K562 (cell line): ENCODE data around the gene CFAP54. TPM values are rescaled to one million over a fixed set of nuclear protein-coding genes. Genes with fewer than 3 reads are reported as not detected.

Experiments
- C11orf30 ChIP-seq: fragments of 450-650 bp; IDR thresholded peaks from 2 replicates; pipeline ENCODE4 v1.6.1; 2016; ENCODE audit warnings: low read depth, mild to moderate bottlenecking
- CEBPB ChIP-seq: fragments of 450-650 bp; IDR thresholded peaks from 2 replicates; pipeline ENCODE4 v1.6.1; 2016; ENCODE audit warnings: missing genetic modification characterization, missing compliant biosample characterization
- PPARD ChIP-seq: fragments of 250-450 bp; sonication (Bioruptor Pico); IDR thresholded peaks from 2 replicates; pipeline ENCODE4 v1.8.0; 2022; ENCODE audit warnings: inconsistent platforms, mild to moderate bottlenecking, moderate library complexity
- SIN3B ChIP-seq: fragments of 450-650 bp; IDR thresholded peaks from 2 replicates; pipeline ENCODE4 v1.6.1; 2017; ENCODE audit warnings: low read depth, mild to moderate bottlenecking, moderate library complexity
- TBL1XR1 ChIP-seq, 2 experiments: IDR thresholded peaks; 2 replicates each; pipeline ENCODE4 v1.6.1; 2012; ENCODE audit warnings: improper control_type of control experiment in 2 of 2, low read length in 2 of 2, mild to moderate bottlenecking in 1 of 2
- ZFX ChIP-seq: sonication (generic); formaldehyde crosslinking; IDR thresholded peaks from 2 replicates; pipeline ENCODE4 v1.8.0; 2022; ENCODE audit warnings: mild to moderate bottlenecking, missing genetic modification reagents, moderate library complexity
- ZNF146 ChIP-seq: IDR thresholded peaks from one replicate; pipeline ENCODE4 v1.6.1; 2018; ENCODE audit warnings: missing compliant biosample characterization; ENCODE audit not compliant: unreplicated experiment
- polyA plus RNA-seq, 8 experiments: library from polyadenylated mRNA; depleted of rRNA in 4 of 8; stranded (reverse) in 5 of 8; unstranded in 3 of 8; fragments of >200 nt; fragmentation: Nextera tagmentation in 2 of 8; fragmentation: Illumina TruSeq in 1 of 8; extraction: Ambion mirVana in 2 of 8; extraction: Trizol in 1 of 8; gene quantifications; 2 replicates each; pipeline versions ENCODE4 v1.2.1 to v1.2.3, GENCODE V29; 2011 to 2014; ENCODE audit warnings: inconsistent platforms in 1 of 8, missing spikeins in 1 of 8
- total RNA-seq, 7 experiments: library from RNA; depleted of rRNA in 6 of 7; stranded (reverse); fragments of >200 nt in 6 of 7; fragmentation: Illumina TruSeq in 2 of 7; extraction: Trizol in 2 of 7; gene quantifications; 2 replicates each; pipeline versions ENCODE4 v1.2.1 to v1.2.3, GENCODE V29; 2011 to 2021; ENCODE audit warnings: low replicate concordance in 1 of 7
- TF ChIP-seq, protein P1 (sequence below): fragments of 450-650 bp; IDR thresholded peaks from 2 replicates; pipeline ENCODE4 v1.6.1; 2016; ENCODE audit warnings: low read depth
- TF ChIP-seq, protein P2 (sequence below): fragments of 250-450 bp; sonication (Bioruptor Pico); IDR thresholded peaks from 2 replicates; pipeline ENCODE4 v1.6.1; 2021; ENCODE audit warnings: mild to moderate bottlenecking
- TF ChIP-seq, protein P3 (sequence below): fragments of 250-450 bp; sonication (Bioruptor Pico); IDR thresholded peaks from 2 replicates; pipeline ENCODE4 v1.4.0; 2020; ENCODE audit warnings: borderline replicate concordance
- TF ChIP-seq, protein P4 (sequence below): fragments of 450-650 bp; formaldehyde crosslinking; IDR thresholded peaks from 2 replicates; pipeline ENCODE4 v1.4.0; 2020; ENCODE audit warnings: mild to moderate bottlenecking, moderate library complexity

CFAP54 gene
- total and polyA plus RNA-seq, 9 of the 15 experiments (the other 6 are each of a cell fraction or from before 2014, with no cell fraction given): 0.03 to 0.23 (median 0.10) TPM; not detected in 3

DNA sequence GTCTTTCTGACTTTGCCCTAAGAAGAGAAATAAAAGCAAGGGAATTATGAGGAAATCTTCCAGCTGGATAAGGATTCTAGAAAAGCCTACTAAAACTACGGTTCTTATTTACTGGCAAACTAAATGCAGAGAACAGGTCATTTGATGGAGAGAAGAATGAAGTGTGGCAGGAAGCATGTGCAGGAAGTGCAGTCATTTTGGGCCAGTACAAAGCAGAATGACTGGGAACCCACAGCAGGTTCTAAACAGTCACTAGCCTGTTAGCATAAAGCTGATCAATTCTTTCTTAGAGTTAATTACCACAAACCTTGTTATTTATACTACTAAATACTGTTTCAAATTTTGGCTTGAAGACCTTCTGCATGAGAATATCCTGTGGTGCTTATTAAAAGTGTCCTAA is 36.7 kb downstream of the CFAP54 start (continued):
- TF ChIP-seq C11orf30 (no peak), TBL1XR1 (IDR thresholded peaks at IDR 0.05; ENCODE audit: low read length in 2 of 2) (no peak), PPARD (CRISPR knock-in tag) (no peak), ZFX (CRISPR knock-in tag) (no peak), SIN3B (no peak), CEBPB (tag) (no peak), ZNF146 (no peak)
- TF ChIP-seq, protein P1, sequence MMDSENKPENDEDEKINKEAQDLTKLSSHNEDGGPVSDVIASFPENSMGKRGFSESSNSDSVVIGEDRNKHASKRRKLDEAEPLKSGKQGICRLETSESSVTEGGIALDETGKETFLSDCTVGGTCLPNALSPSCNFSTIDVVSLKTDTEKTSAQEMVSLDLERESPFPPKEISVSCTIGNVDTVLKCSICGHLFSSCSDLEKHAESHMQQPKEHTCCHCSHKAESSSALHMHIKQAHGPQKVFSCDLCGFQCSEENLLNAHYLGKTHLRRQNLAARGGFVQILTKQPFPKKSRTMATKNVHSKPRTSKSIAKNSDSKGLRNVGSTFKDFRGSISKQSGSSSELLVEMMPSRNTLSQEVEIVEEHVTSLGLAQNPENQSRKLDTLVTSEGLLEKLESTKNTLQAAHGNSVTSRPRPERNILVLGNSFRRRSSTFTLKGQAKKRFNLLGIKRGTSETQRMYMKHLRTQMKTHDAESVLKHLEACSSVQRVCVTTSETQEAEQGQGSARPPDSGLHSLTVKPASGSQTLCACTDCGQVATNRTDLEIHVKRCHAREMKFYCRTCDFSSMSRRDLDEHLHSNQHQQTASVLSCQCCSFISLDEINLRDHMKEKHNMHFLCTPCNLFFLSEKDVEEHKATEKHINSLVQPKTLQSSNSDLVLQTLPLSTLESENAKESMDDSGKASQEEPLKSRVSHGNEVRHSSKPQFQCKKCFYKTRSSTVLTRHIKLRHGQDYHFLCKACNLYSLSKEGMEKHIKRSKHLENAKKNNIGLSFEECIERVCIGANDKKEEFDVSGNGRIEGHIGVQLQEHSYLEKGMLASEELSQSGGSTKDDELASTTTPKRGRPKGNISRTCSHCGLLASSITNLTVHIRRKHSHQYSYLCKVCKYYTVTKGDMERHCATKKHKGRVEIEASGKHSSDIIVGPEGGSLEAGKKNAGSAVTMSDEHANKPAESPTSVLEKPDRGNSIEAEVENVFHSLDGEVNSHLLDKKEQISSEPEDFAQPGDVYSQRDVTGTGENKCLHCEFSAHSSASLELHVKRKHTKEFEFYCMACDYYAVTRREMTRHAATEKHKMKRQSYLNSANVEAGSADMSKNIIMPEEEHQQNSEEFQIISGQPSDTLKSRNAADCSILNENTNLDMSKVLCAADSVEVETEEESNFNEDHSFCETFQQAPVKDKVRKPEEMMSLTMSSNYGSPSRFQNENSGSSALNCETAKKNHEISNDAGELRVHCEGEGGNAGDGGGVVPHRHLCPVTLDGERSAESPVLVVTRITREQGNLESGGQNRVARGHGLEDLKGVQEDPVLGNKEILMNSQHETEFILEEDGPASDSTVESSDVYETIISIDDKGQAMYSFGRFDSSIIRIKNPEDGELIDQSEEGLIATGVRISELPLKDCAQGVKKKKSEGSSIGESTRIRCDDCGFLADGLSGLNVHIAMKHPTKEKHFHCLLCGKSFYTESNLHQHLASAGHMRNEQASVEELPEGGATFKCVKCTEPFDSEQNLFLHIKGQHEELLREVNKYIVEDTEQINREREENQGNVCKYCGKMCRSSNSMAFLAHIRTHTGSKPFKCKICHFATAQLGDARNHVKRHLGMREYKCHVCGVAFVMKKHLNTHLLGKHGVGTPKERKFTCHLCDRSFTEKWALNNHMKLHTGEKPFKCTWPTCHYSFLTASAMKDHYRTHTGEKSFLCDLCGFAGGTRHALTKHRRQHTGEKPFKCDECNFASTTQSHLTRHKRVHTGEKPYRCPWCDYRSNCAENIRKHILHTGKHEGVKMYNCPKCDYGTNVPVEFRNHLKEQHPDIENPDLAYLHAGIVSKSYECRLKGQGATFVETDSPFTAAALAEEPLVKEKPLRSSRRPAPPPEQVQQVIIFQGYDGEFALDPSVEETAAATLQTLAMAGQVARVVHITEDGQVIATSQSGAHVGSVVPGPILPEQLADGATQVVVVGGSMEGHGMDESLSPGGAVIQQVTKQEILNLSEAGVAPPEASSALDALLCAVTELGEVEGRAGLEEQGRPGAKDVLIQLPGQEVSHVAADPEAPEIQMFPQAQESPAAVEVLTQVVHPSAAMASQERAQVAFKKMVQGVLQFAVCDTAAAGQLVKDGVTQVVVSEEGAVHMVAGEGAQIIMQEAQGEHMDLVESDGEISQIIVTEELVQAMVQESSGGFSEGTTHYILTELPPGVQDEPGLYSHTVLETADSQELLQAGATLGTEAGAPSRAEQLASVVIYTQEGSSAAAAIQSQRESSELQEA: no peak
- TF ChIP-seq, protein P2, sequence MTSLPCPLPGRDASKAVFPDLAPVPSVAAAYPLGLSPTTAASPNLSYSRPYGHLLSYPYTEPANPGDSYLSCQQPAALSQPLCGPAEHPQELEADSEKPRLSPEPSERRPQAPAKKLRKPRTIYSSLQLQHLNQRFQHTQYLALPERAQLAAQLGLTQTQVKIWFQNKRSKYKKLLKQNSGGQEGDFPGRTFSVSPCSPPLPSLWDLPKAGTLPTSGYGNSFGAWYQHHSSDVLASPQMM (CRISPR knock-in tag): no peak
- TF ChIP-seq, protein P3, sequence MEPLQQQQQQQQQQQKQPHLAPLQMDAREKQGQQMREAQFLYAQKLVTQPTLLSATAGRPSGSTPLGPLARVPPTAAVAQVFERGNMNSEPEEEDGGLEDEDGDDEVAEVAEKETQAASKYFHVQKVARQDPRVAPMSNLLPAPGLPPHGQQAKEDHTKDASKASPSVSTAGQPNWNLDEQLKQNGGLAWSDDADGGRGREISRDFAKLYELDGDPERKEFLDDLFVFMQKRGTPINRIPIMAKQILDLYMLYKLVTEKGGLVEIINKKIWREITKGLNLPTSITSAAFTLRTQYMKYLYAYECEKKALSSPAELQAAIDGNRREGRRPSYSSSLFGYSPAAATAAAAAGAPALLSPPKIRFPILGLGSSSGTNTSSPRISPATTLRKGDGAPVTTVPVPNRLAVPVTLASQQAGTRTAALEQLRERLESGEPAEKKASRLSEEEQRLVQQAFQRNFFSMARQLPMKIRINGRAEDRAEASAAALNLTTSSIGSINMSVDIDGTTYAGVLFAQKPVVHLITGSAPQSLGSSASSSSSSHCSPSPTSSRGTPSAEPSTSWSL: no peak
- TF ChIP-seq, protein P4, sequence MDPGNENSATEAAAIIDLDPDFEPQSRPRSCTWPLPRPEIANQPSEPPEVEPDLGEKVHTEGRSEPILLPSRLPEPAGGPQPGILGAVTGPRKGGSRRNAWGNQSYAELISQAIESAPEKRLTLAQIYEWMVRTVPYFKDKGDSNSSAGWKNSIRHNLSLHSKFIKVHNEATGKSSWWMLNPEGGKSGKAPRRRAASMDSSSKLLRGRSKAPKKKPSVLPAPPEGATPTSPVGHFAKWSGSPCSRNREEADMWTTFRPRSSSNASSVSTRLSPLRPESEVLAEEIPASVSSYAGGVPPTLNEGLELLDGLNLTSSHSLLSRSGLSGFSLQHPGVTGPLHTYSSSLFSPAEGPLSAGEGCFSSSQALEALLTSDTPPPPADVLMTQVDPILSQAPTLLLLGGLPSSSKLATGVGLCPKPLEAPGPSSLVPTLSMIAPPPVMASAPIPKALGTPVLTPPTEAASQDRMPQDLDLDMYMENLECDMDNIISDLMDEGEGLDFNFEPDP (CRISPR knock-in tag): no peak
